Measurements from ENCODE around the gene FKTN. TPM values are rescaled to one million over a fixed set of nuclear protein-coding genes. Genes with fewer than 3 reads are reported as not detected.

The FKTN gene
- total and polyA plus RNA-seq, 9 of the 15 experiments (the other 6 are each of a cell fraction or from before 2014, with no cell fraction given), result 5.4 to 16.3 (median 10.4) TPM

DNA sequence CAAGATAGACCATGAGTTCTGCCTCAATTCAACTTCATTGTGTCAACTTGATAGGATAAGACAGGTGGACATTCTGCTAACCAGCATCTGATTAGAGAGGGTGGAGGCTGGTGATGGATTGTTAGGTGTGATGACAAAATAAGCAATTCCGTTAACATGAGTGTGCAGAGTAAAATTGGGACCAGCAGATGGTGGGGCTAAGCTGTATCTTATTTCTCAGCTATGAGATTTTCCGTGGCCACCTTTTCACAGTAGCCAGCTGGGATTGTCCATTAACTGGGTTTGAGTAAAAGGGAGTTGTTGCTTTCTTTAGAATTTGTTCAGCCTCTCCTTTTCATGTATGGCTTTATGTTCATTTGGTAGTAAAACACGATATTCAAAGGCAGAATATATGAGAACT, 75.5 kb downstream of the FKTN start (continued):
- TF ChIP-seq, protein P1, sequence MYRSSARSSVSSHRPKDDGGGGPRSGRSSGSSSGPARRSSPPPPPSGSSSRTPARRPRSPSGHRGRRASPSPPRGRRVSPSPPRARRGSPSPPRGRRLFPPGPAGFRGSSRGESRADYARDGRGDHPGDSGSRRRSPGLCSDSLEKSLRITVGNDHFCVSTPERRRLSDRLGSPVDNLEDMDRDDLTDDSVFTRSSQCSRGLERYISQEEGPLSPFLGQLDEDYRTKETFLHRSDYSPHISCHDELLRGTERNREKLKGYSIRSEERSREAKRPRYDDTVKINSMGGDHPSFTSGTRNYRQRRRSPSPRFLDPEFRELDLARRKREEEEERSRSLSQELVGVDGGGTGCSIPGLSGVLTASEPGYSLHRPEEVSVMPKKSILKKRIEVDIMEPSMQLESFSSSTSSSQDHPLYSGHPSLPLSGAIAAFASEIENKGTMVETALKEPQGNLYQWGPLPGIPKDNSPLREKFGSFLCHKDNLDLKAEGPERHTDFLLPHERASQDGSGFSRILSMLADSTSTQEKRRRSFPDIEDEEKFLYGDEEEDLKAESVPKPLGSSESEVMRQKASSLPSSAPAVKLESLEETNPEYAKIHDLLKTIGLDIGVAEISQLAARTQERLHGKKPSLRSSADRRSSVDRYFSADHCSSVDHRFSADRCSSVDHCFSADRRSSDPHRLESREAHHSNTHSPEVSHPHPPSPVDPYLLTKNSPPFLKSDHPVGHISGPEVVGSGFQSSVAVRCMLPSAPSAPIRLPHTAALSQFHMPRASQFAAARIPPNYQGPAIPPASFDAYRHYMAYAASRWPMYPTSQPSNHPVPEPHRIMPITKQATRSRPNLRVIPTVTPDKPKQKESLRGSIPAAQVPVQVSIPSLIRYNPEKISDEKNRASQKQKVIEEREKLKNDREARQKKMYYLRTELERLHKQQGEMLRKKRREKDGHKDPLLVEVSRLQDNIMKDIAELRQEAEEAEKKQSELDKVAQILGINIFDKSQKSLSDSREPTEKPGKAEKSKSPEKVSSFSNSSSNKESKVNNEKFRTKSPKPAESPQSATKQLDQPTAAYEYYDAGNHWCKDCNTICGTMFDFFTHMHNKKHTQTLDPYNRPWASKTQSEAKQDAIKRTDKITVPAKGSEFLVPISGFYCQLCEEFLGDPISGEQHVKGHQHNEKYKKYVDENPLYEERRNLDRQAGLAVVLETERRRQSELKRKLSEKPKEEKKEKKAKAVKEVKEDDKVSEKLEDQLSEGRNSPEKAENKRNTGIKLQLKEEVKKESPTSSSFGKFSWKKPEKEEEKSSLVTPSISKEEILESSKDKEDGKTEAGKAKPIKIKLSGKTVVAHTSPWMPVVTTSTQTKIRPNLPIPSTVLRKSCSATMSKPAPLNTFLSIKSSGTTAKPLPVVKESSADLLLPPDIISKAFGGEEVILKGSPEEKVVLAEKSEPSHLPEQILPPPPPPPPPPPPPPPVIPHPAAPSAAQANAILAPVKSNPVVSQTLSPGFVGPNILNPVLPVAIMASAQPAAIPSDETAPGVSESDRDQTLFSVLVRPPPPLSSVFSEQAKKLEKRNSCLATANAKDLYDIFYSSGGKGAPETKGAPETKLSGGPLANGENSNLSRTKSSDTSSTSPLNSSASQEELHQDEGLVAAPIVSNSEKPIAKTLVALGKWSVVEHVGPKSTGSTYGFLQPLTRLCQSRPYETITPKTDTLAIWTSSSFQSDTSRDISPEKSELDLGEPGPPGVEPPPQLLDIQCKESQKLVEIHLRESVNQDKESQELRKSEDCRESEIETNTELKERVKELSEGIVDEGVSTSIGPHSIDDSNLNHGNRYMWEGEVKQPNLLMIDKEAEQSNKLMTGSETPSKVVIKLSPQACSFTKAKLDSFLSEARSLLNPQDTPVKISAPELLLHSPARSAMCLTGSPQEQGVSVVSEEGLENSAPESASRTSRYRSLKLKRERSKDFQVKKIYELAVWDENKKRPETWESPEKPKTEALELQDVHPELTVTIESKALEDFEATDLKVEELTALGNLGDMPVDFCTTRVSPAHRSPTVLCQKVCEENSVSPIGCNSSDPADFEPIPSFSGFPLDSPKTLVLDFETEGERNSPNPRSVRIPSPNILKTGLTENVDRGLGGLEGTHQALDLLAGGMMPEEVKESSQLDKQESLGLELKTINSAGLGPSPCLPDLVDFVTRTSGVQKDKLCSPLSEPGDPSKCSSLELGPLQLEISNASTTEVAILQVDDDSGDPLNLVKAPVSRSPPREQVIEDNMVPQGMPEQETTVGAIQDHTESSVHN (IDR thresholded peaks at IDR 0.05; ENCODE audit: borderline replicate concordance in 1 of 2, low read depth in 1 of 2), result no peak
- TF ChIP-seq POLR2H (tag; IDR thresholded peaks at IDR 0.05; ENCODE audit: low read depth), result no peak
- no peak for TF ChIP-seq SUPT5H (IDR thresholded peaks at IDR 0.05)
- TF ChIP-seq FOXJ3 (CRISPR knock-in tag; IDR thresholded peaks at IDR 0.05), result no peak
- TF ChIP-seq POLR3G (IDR thresholded peaks at IDR 0.05; ENCODE audit: extremely low read depth, insufficient read length, insufficient replicate concordance), result no peak
- no peak for TF ChIP-seq ZNF143 (CRISPR knock-in tag; IDR thresholded peaks at IDR 0.05)
- no peak for TF ChIP-seq ZNF766 (CRISPR knock-in tag; conservative IDR thresholded peaks at IDR 0.05)
- TF ChIP-seq HCFC1 (IDR thresholded peaks at IDR 0.05; ENCODE audit: low read depth, low read length), result no peak
- no peak for TF ChIP-seq U2AF1 (optimal IDR thresholded peaks at IDR 0.05; ENCODE audit: low read depth, low read length)
